ENCODE results near the gene KCNJ9. TPM values are rescaled to one million over a fixed set of nuclear protein-coding genes. Genes with fewer than 3 reads are reported as not detected.

Gene KCNJ9
- total and polyA plus RNA-seq, 12 donors: 0.01 to 0.09 (median 0.07) TPM; not detected in 8

GRCh38 chr1:160045653-160046052 lies 35.7 kb upstream of the KCNJ9 start:
- Histone ChIP-seq H3K9me3 (no peaks in the 10 kb centered on the region), H3K4me1 (peaks cover 4 to 13% (median 11%) of the 10 kb centered on the region in 9 donors), H3K27me3 (peaks cover 0 to 10% (median 0%) of the 10 kb centered on the region in 7 donors), H3K36me3 (no peaks in the 10 kb centered on the region), H3K4me3 (no peak overlapping the region), H3K27ac (no peak overlapping the region)
- TF ChIP-seq CTCF (IDR thresholded peaks at IDR 0.05): no peak
- DNase-seq: no peak
- WGBS, 2 donors: 74% methylated on average over 2 of the region's 2 CpGs
- no peak for ATAC-seq
- intact Hi-C loops (cut with DNase I): loop anchor here in 5 of 10 donors (5.0 kb wide), 1 partner anchor 37 kb away; the partner anchor contains the start of gene KCNJ9 (in 5 of the 5)

DNA sequence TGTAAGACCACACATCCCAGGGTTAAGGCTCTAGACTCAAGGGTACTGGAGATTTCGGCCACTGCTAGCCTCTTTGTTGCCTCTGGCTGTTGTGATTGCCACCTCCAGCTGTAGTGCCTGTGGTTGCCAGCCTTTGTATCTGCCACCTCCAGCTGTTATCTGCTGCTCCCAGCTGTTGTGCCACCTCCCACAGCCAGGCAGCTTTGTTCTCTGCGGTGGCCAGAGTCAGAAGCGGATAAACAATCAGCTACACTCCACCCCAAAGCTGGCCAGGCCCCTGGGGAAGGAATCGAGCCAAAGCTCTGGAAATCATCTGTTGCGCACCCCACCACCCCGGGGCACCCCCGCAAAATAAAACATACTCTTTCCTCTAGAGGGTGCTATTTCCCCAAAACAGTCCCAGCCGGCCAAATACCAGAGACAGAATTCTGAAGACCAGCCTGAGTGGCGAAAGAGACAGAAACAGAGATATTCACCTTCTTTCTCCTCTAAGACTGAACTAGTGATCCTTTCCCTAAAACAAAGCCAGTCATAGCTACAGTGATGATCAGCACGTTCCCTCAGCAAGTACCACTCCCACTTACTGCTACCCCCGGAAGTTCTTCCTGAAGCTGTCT lies 34.7 kb upstream of the KCNJ9 start:
- no peaks in the 10 kb centered on the region for H3K9me3 ChIP-seq
- peaks cover 0 to 10% (median 4%) of the 10 kb centered on the region in 7 donors for H3K27me3 ChIP-seq
- H3K27ac ChIP-seq: no peak overlapping the region
- peaks cover 4 to 13% (median 11%) of the 10 kb centered on the region in 9 donors for H3K4me1 ChIP-seq
- H3K36me3 ChIP-seq: no peaks in the 10 kb centered on the region
- intact Hi-C loops (cut with DNase I): loop anchor here in 6 of 10 donors (1.0 to 5.0 kb wide), 2 partner anchors 32 to 36 kb away; partner anchors contain the start of gene KCNJ9 (in 5 of the 6)
- DNase-seq (peak; percentile 44 to 46), ATAC-seq (peak; percentile 70 to 91 (median 84))
- peak overlapping the region in 3 of 10 donors; percentile 1 to 35 (median 22) for H3K4me3 ChIP-seq
- peak; percentile 41 to 67 (median 58) for TF ChIP-seq CTCF (IDR thresholded peaks at IDR 0.05)
- WGBS, 2 donors: 4 to 5% methylated on average over 11 of the region's 11 CpGs

DNA sequence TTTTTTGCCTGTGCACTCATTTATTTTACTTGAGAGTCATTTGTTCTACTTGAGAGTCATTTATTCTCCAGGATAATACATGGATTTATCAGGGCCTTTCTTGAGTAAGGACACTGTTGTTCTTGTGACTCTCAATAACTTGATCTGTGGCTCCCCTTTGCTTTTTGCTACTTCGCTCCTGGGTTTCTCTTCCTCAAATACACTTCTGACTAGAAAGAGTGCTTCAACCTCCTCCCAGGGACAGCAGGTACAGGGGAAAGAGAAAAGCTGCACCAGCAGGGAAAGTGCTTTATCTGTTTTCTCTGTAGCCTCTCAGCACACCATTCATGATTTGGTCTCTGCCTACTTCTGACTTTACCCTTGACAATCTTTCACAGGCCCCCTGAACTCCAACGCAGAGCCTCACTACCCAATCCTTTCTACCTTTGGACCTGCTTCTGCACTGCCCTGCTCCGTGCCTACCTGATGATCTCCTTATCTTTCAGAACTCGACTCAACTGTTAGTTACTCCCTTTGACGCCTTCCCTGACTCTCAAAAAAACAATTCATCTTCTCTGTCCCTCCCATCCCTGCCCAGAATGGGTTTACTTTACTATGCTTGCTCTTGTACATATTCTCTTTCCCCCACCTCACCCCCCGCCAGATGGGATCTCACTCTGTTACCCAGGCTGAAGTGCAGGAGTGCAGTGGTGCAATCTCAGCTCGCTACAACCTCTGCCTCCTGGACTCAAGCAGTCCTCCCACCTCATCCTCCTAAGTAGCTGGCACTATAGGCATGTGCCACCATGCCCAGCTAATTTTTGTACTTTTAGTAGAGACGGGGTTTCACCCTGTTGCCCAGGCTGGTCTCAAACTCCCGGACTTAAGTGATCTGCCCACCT lies 34.0 kb upstream of the KCNJ9 start:
- Histone ChIP-seq H3K4me3 (peak overlapping the region in 2 of 10 donors; percentile 22 to 35), H3K27ac (no peak overlapping the region), H3K36me3 (no peaks in the 10 kb centered on the region), H3K27me3 (peaks cover 0 to 16% (median 5%) of the 10 kb centered on the region in 7 donors), H3K9me3 (no peaks in the 10 kb centered on the region), H3K4me1 (peaks cover 4 to 13% (median 11%) of the 10 kb centered on the region in 9 donors)
- ATAC-seq: peak in 1 of 8 donors; percentile 6
- no peak for TF ChIP-seq CTCF (IDR thresholded peaks at IDR 0.05)
- intact Hi-C loops (cut with DNase I): loop anchor here in 6 of 10 donors (1.0 to 5.0 kb wide), 2 partner anchors 31 to 35 kb away; partner anchors contain the start of gene KCNJ9 (in 5 of the 6)
- no peak for DNase-seq
- 76 to 77% methylated on average over 9 of the region's 9 CpGs for WGBS, 2 donors

GRCh38 chr1:160048335-160048734 lies 33.0 kb upstream of the KCNJ9 start:
- H3K4me3 ChIP-seq: no peak overlapping the region
- peaks cover 0 to 24% (median 7%) of the 10 kb centered on the region in 7 donors for H3K27me3 ChIP-seq
- DNase-seq: no peak
- intact Hi-C loops (cut with DNase I): loop anchor here in 5 of 10 donors (5.0 kb wide), 1 partner anchor 34 kb away; the partner anchor contains the start of gene KCNJ9 (in 5 of the 5)
- no peak for TF ChIP-seq CTCF (IDR thresholded peaks at IDR 0.05)
- no peak for ATAC-seq
- H3K9me3 ChIP-seq: no peaks in the 10 kb centered on the region
- no peaks in the 10 kb centered on the region for H3K36me3 ChIP-seq
- H3K27ac ChIP-seq: no peak overlapping the region
- H3K4me1 ChIP-seq: peaks cover 4 to 13% (median 11%) of the 10 kb centered on the region in 9 donors

Measured in heart right ventricle (tissue), 16 donors.